H1 (cell line): ENCODE results near the gene HMGCL. TPM values are rescaled to one million over a fixed set of nuclear protein-coding genes. Genes with fewer than 3 reads are reported as not detected.

Source experiments
- CTCF ChIA-PET: fragments of 300-600 bp; sonication (Branson Sonifier 250); formaldehyde crosslinking; loops from one replicate; lab custom pipeline; 2021; ENCODE audit not compliant: partially characterized antibody; lab: Charles Lee
- POLR2A ChIA-PET: fragments of 300-600 bp; sonication (Branson Sonifier 250); formaldehyde crosslinking; loops from one replicate; lab custom pipeline; 2021; ENCODE audit warnings: inconsistent platforms; ENCODE audit not compliant: partially characterized antibody; lab: Charles Lee
- DNase-seq, 2 experiments: peaks; one replicate each; pipeline versions ENCODE4 v3.0.0 to v3.0.0-alpha.2; 2010 to 2022; ENCODE audit warnings: low spot score in 2 of 2, low read depth in 1 of 2, mixed read lengths in 1 of 2
- FAIRE-seq: peaks from 2 replicates; lab custom pipeline; 2011; peaks lifted over from hg19 to GRCh38; lab: Jason Lieb, UNC
- H2AFZ ChIP-seq: 2 replicates; pipeline ENCODE4 v1.8.1; 2012; ENCODE audit warnings: low read length, inconsistent platforms
- H2AK5ac ChIP-seq: 2 replicates; pipeline ENCODE4 v1.6.1; 2013; ENCODE audit warnings: low read depth, low read length
- H2BK120ac ChIP-seq: replicated peaks from 2 replicates; pipeline ENCODE3; 2013; ENCODE audit warnings: low read depth, low read length, inconsistent platforms
- H2BK12ac ChIP-seq: 2 replicates; pipeline ENCODE4 v1.6.1; 2013; ENCODE audit warnings: low read depth, low read length
- H2BK15ac ChIP-seq: 2 replicates; pipeline ENCODE4 v1.6.1; 2013; ENCODE audit warnings: low read length
- H2BK20ac ChIP-seq: 2 replicates; pipeline ENCODE4 v1.6.1; 2013; ENCODE audit warnings: low read length
- H2BK5ac ChIP-seq: 2 replicates; pipeline ENCODE4 v1.6.1; 2013; ENCODE audit warnings: low read depth, low read length
- H3K14ac ChIP-seq: 2 replicates; pipeline ENCODE4 v1.6.1; 2013; ENCODE audit warnings: inconsistent platforms; ENCODE audit not compliant: insufficient read length
- H3K18ac ChIP-seq: 2 replicates; pipeline ENCODE4 v1.6.1; 2013; ENCODE audit warnings: low read length; ENCODE audit errors: extremely low read depth
- H3K23ac ChIP-seq: 2 replicates; pipeline ENCODE4 v1.6.1; 2013; ENCODE audit warnings: inconsistent platforms; ENCODE audit not compliant: insufficient read length
- H3K23me2 ChIP-seq: 2 replicates; pipeline ENCODE4 v1.6.1; 2013; ENCODE audit warnings: low read depth, low read length
- H3K27ac ChIP-seq: 2 replicates; pipeline ENCODE4 v1.6.1; 2011; ENCODE audit warnings: low read depth, low read length, inconsistent platforms
- H3K27me3 ChIP-seq, 4 experiments: replicated peaks in 1 of 4; 1 replicate in 1 of 4; 2 replicates in 3 of 4; pipeline versions ENCODE4 v1.6.1 to v1.8.1; 2011 to 2013; ENCODE audit warnings: low read length in 3 of 4, mild to moderate bottlenecking in 3 of 4, inconsistent platforms in 2 of 4, mixed read lengths in 2 of 4, moderate library complexity in 1 of 4; ENCODE audit not compliant: control insufficient read depth in 3 of 4, insufficient read depth in 3 of 4; ENCODE audit errors: extremely low read depth in 1 of 4
- H3K36me3 ChIP-seq, 4 experiments: 2 replicates each; pipeline versions ENCODE4 v1.6.1 to v1.8.1; 2011 to 2013; ENCODE audit warnings: mild to moderate bottlenecking in 4 of 4, low read length in 3 of 4, moderate library complexity in 2 of 4, control low read depth in 1 of 4, inconsistent platforms in 1 of 4; ENCODE audit not compliant: insufficient read depth in 4 of 4, control insufficient read depth in 2 of 4
- H3K4ac ChIP-seq: replicated peaks from 2 replicates; pipeline ENCODE3; 2013; ENCODE audit warnings: low read length, low read depth, mixed read lengths, inconsistent platforms; ENCODE audit not compliant: insufficient read length
- H3K4me1 ChIP-seq, 4 experiments: replicated peaks in 1 of 4; 1 replicate in 1 of 4; 2 replicates in 3 of 4; pipeline versions ENCODE4 v1.6.1 to v1.8.1; 2011 to 2013; ENCODE audit warnings: low read length in 3 of 4, inconsistent platforms in 2 of 4, mixed read lengths in 1 of 4; ENCODE audit not compliant: insufficient read depth in 4 of 4, control insufficient read depth in 3 of 4
- H3K4me2 ChIP-seq, 2 experiments: 2 replicates each; pipeline versions ENCODE4 v1.6.1 to v1.8.1; 2011 to 2013; ENCODE audit warnings: low read depth in 2 of 2, low read length in 2 of 2, control low read depth in 1 of 2, inconsistent platforms in 1 of 2, mild to moderate bottlenecking in 1 of 2; ENCODE audit not compliant: insufficient read depth in 1 of 2
- H3K4me3 ChIP-seq, 4 experiments: fragments of 200-600, 300-600 bp in 1 of 4; sonication (generic), shearing (Covaris generic), sonication (Bioruptor Twin) in 1 of 4; 2 replicates each; pipeline versions ENCODE4 v1.5.1 to v1.8.1; 2011 to 2016; ENCODE audit warnings: low read length in 4 of 4, low read depth in 3 of 4, control low read depth in 2 of 4, inconsistent platforms in 2 of 4, mild to moderate bottlenecking in 2 of 4, mixed read lengths in 1 of 4, moderate library complexity in 1 of 4; ENCODE audit not compliant: insufficient read depth in 2 of 4; ENCODE audit errors: extremely low read depth in 1 of 4
- H3K56ac ChIP-seq: replicated peaks from 2 replicates; pipeline ENCODE3; 2013; ENCODE audit warnings: low read depth, mild to moderate bottlenecking, mixed read lengths, low read length, inconsistent platforms; ENCODE audit not compliant: insufficient read length
- H3K79me1 ChIP-seq: 2 replicates; pipeline ENCODE4 v1.6.1; 2013; ENCODE audit warnings: low read depth, low read length, control low read depth
- H3K79me2 ChIP-seq, 2 experiments: 2 replicates each; pipeline versions ENCODE4 v1.6.1 to v1.8.1; 2012 to 2013; ENCODE audit warnings: low read length in 2 of 2, mild to moderate bottlenecking in 2 of 2, inconsistent platforms in 1 of 2; ENCODE audit not compliant: insufficient read depth in 2 of 2, control insufficient read depth in 1 of 2
- H3K9ac ChIP-seq, 4 experiments: replicated peaks in 1 of 4; 1 replicate in 1 of 4; 2 replicates in 3 of 4; pipeline versions ENCODE4 v1.6.1 to v1.8.1; 2011 to 2013; ENCODE audit warnings: low read depth in 3 of 4, low read length in 3 of 4, control low read depth in 2 of 4, mild to moderate bottlenecking in 2 of 4, moderate library complexity in 2 of 4, inconsistent platforms in 1 of 4; ENCODE audit errors: extremely low read depth in 1 of 4
- H3K9me3 ChIP-seq, 2 experiments: 2 replicates each; pipeline versions ENCODE4 v1.6.1 to v1.8.1; 2012 to 2013; ENCODE audit warnings: mild to moderate bottlenecking in 2 of 2, moderate library complexity in 2 of 2, control low read depth in 1 of 2, inconsistent platforms in 1 of 2, low read depth in 1 of 2, low read length in 1 of 2, mixed read lengths in 1 of 2; ENCODE audit not compliant: insufficient read depth in 2 of 2
- H4K20me1 ChIP-seq, 2 experiments: replicated peaks in 1 of 2; 2 replicates each; pipeline versions ENCODE3 to v1.8.1; 2011 to 2013; ENCODE audit warnings: inconsistent platforms in 2 of 2, low read length in 2 of 2, mild to moderate bottlenecking in 1 of 2; ENCODE audit not compliant: insufficient read depth in 2 of 2, control insufficient read depth in 1 of 2
- H4K5ac ChIP-seq: 2 replicates; pipeline ENCODE4 v1.6.1; 2013; ENCODE audit warnings: low read length, low read depth, mixed read lengths, inconsistent platforms; ENCODE audit not compliant: insufficient read length
- H4K8ac ChIP-seq: 2 replicates; pipeline ENCODE4 v1.8.0; 2013; ENCODE audit warnings: mild to moderate bottlenecking, moderate library complexity, low read length, inconsistent platforms; ENCODE audit not compliant: insufficient read depth; ENCODE audit errors: extremely low read depth
- H4K91ac ChIP-seq: replicated peaks from 2 replicates; pipeline ENCODE3; 2013; ENCODE audit warnings: low read length, mixed read lengths, inconsistent platforms; ENCODE audit not compliant: insufficient read length
- GABPA ChIP-seq: IDR thresholded peaks from 2 replicates; pipeline ENCODE4 v1.6.1; 2011; ENCODE audit warnings: mild to moderate bottlenecking, low read length, moderate library complexity, borderline replicate concordance; ENCODE audit not compliant: insufficient read depth
- POLR2AphosphoS5 ChIP-seq: IDR thresholded peaks from 2 replicates; pipeline ENCODE4 v1.6.1; 2011; ENCODE audit warnings: low read depth, low read length
- WGBS, 2 experiments: shearing (Covaris generic) in 1 of 2; methylation state at CpG; one replicate each; pipeline versions ENCODE4 v1.1.6 to v1.1.7; 2013 to 2015; ENCODE audit warnings: low lambda C conversion rate in 2 of 2, mixed read lengths in 2 of 2, inconsistent platforms in 1 of 2, low coverage in 1 of 2, missing lambda C conversion rate in 1 of 2; ENCODE audit not compliant: insufficient replicate concordance in 2 of 2, insufficient coverage in 1 of 2, insufficient read length in 1 of 2; ENCODE audit errors: extremely low coverage in 1 of 2, missing lambda C conversion rate in 1 of 2; 5-methylcytosine and 5-hydroxymethylcytosine counted together
- polyA plus RNA-seq, 7 experiments: library from polyadenylated mRNA; depleted of rRNA in 3 of 7; stranded (reverse) in 5 of 7; unstranded in 2 of 7; fragments of >200 nt in 5 of 7; fragments of 200-250 nt in 2 of 7; gene quantifications; 1 replicate in 5 of 7; 2 replicates in 1 of 7; 4 replicates in 1 of 7; pipeline versions ENCODE4 v1.2.1 to v1.2.3, GENCODE V29; 2011 to 2013; ENCODE audit warnings: missing spikeins in 2 of 7, mixed read lengths in 2 of 7
- total RNA-seq: library from RNA; stranded (reverse); fragmentation: NEBNext Ultra II Directional; extraction: Animal tissue kit (Norgen Biotek cat#: 25700); gene quantifications from 2 replicates; pipeline ENCODE4 v1.2.1, GENCODE V29; 2021

The HMGCL gene
- total and polyA plus RNA-seq, 2 of the 8 experiments (the other 6 are each of a cell fraction or from before 2014, with no cell fraction given), result 13.7 to 19.5 TPM

- Histone ChIP-seq H3K9me3 (no peaks in the 10 kb centered on the region), H3K36me3 (peaks cover 0 to 4% (median 0%) of the 10 kb centered on the region in 4 experiments; a peak in 1 of 8 replicates), H2BK5ac (no peak overlapping the region), H2AK5ac (no peak overlapping the region), H3K79me1 (0 out of 2 replicates have a peak, but pooled peaks cover 4% of the 10 kb centered on the region), H3K56ac (no peak overlapping the region), H3K27me3 (no peaks in the 10 kb centered on the region), H3K4me1 (peaks cover 0 to 4% (median 3%) of the 10 kb centered on the region in 4 experiments; a peak in 3 of 7 replicates), H3K79me2 (peaks cover 8 to 18% of the 10 kb centered on the region in 2 experiments), H2BK20ac (no peak overlapping the region), H3K23me2 (peaks cover 6% of the 10 kb centered on the region; the same call in 1 of the 2 replicates), H2BK120ac (no peak overlapping the region), H3K23ac (no peak overlapping the region), H4K20me1 (peaks cover 0 to 4% of the 10 kb centered on the region in 2 experiments), H3K4me2 (no peak overlapping the region), H3K4me3 (no peak overlapping the region), H4K8ac (no peak overlapping the region), H2BK12ac (no peak overlapping the region), H4K91ac (no peak overlapping the region), H3K18ac (no peak overlapping the region), H2BK15ac (no peak overlapping the region), H3K14ac (no peak overlapping the region), H3K4ac (no peak overlapping the region), H4K5ac (no peak overlapping the region), H3K9ac (no peak overlapping the region), H2AFZ (no peak overlapping the region), H3K27ac (no peak overlapping the region)
- ChIA-PET CTCF (interaction anchor here (0.9 to 1.8 kb wide), 11 partner anchors 9 to 142 kb away, joined by 3 to 5 read pairs (median 4); partner anchors contain the start of gene ELOA), POLR2A (interaction anchor here (1.2 to 12.5 kb wide), 2 partner anchors 21 to 78 kb away, joined by 3 to 192 read pairs; partner anchors contain the start of genes GALE and LYPLA2)
- WGBS, 2 experiments, result 90% methylated on average over 6 of the region's 6 CpGs; no CpG with 5 or more reads in 1 of the 2 experiments
- DNase-seq (no peak), FAIRE-seq (no peak)
- no peak for TF ChIP-seq POLR2AphosphoS5
- TF ChIP-seq GABPA, result no peak
These were observed 50.9 kb downstream of the HMGCL start for GRCh38 chr1:23774174-23774880.
